Neural progenitor cell (in vitro differentiated cells): Measurements from ENCODE around the gene POLR2C. TPM values are rescaled to one million over a fixed set of nuclear protein-coding genes. Genes with fewer than 3 reads are reported as not detected.

Experiments
- DNase-seq: peaks from one replicate; pipeline ENCODE4 v3.0.0-alpha.2; 2016; ENCODE audit warnings: low spot score
- H2AFZ ChIP-seq: fragments of 200-600 bp; sonication (generic); replicated peaks from 2 replicates; pipeline ENCODE4 v1.6.1; 2016; ENCODE audit warnings: antibody characterized with exemption
- H3F3A ChIP-seq: fragments of 200-600 bp; sonication (generic); 2 replicates; pipeline ENCODE4 v1.6.1; 2016; ENCODE audit warnings: antibody characterized with exemption, low read depth
- H3K27ac ChIP-seq: fragments of 200-600 bp; sonication (generic); 2 replicates; pipeline ENCODE4 v1.5.1; 2016; ENCODE audit warnings: mild to moderate bottlenecking
- H3K27me3 ChIP-seq: fragments of 200-600 bp; sonication (generic); 2 replicates; pipeline ENCODE4 v1.6.1; 2016; ENCODE audit warnings: mild to moderate bottlenecking, moderate library complexity
- H3K36me3 ChIP-seq: fragments of 200-600 bp; sonication (generic); 2 replicates; pipeline ENCODE4 v1.5.1; 2016
- H3K4me1 ChIP-seq: fragments of 200-600 bp; sonication (generic); 2 replicates; pipeline ENCODE4 v1.6.1; 2016; ENCODE audit warnings: mixed run types
- H3K4me2 ChIP-seq: fragments of 200-600 bp; sonication (generic); 2 replicates; pipeline ENCODE4 v1.6.1; 2016
- H3K4me3 ChIP-seq: fragments of 200-600 bp; sonication (generic); 2 replicates; pipeline ENCODE4 v1.5.1; 2016
- H3K79me2 ChIP-seq: fragments of 200-600 bp; sonication (generic); 2 replicates; pipeline ENCODE4 v1.6.1; 2016; ENCODE audit warnings: low read depth
- H3K9ac ChIP-seq: fragments of 200-600 bp; sonication (generic); 2 replicates; pipeline ENCODE4 v1.6.1; 2016
- H3K9me3 ChIP-seq: fragments of 200-600 bp; sonication (generic); 2 replicates; pipeline ENCODE4 v1.5.1; 2016; ENCODE audit warnings: low read depth
- H4K20me1 ChIP-seq: fragments of 200-600 bp; sonication (generic); 2 replicates; pipeline ENCODE4 v1.6.1; 2016; ENCODE audit warnings: low read depth
- H3K27ac Mint-ChIP-seq: 3 replicates; pipeline ENCODE4 v1.8.0; 2021; ENCODE audit warnings: mixed read lengths
- H3K27me3 Mint-ChIP-seq: 2 replicates; pipeline ENCODE4 v1.8.0; 2022; ENCODE audit warnings: low read depth, mild to moderate bottlenecking, inconsistent platforms, moderate library complexity, mixed read lengths; ENCODE audit not compliant: insufficient read depth
- H3K36me3 Mint-ChIP-seq: 3 replicates; pipeline ENCODE4 v1.8.0; 2021; ENCODE audit warnings: mixed read lengths
- H3K4me1 Mint-ChIP-seq: 3 replicates; pipeline ENCODE4 v1.8.0; 2021; ENCODE audit warnings: mixed read lengths
- H3K4me3 Mint-ChIP-seq: 3 replicates; pipeline ENCODE4 v1.8.0; 2021; ENCODE audit warnings: mild to moderate bottlenecking, moderate library complexity, mixed read lengths
- H3K9me3 Mint-ChIP-seq: 3 replicates; pipeline ENCODE4 v1.8.0; 2020; ENCODE audit warnings: mixed read lengths
- CTCF ChIP-seq: fragments of 200-600 bp; sonication (generic); IDR thresholded peaks from 2 replicates; pipeline ENCODE4 v1.5.1; 2017; ENCODE audit warnings: antibody characterized with exemption, mild to moderate bottlenecking
- EZH2 ChIP-seq: fragments of 200-600 bp; sonication (generic); IDR thresholded peaks from 2 replicates; pipeline ENCODE4 v1.6.1; 2017; ENCODE audit warnings: antibody characterized with exemption, mild to moderate bottlenecking, moderate library complexity
- EZH2phosphoT487 ChIP-seq: fragments of 200-600 bp; sonication (generic); IDR thresholded peaks from 2 replicates; pipeline ENCODE4 v1.6.1; 2017; ENCODE audit warnings: antibody characterized with exemption
- total RNA-seq: library from RNA; depleted of rRNA; stranded (reverse); fragments of >200 nt; gene quantifications from 2 replicates; pipeline ENCODE4 v1.2.3, GENCODE V29; 2015; ENCODE audit warnings: low replicate concordance

Gene POLR2C
- total RNA-seq, 1 donor from 2014 or later: 58.4 TPM

GRCh38 chr16:57479976-57480753, 17.7 kb downstream of the POLR2C start:
- Histone ChIP-seq H3F3A (peaks cover 13% of the 10 kb centered on the region), H3K79me2 (no peaks in the 10 kb centered on the region), H3K4me1 (peaks cover 44% of the 10 kb centered on the region), H3K9ac (no peak overlapping the region), H3K36me3 (no peaks in the 10 kb centered on the region), H3K4me2 (peak overlapping the region; percentile 73), H3K27me3 (peaks cover 13% of the 10 kb centered on the region), H4K20me1 (peaks cover 7% of the 10 kb centered on the region), H2AFZ (peak overlapping the region; percentile 12), H3K4me3 (peak overlapping the region; percentile 41), H3K27ac (no peak overlapping the region), H3K9me3 (no peaks in the 10 kb centered on the region)
- no peak for TF ChIP-seq EZH2
- no peak for TF ChIP-seq EZH2phosphoT487
- TF ChIP-seq CTCF: no peak
- no peaks in the 10 kb centered on the region for H3K9me3 Mint-ChIP-seq
- no peak overlapping the region for H3K27ac Mint-ChIP-seq
- H3K36me3 Mint-ChIP-seq: no peaks in the 10 kb centered on the region
- H3K27me3 Mint-ChIP-seq: peaks cover 7% of the 10 kb centered on the region
- H3K4me1 Mint-ChIP-seq: peaks cover 43% of the 10 kb centered on the region
- no peak for DNase-seq
- peak overlapping the region; percentile 94 for H3K4me3 Mint-ChIP-seq

- Mint-ChIP-seq H3K4me3 (no peak overlapping the region), H3K36me3 (no peaks in the 10 kb centered on the region)
Observed at GRCh38 chr16:57480754-57481230, 18.3 kb downstream of the POLR2C start.

GRCh38 chr16:57481421-57481820, 18.9 kb downstream of the POLR2C start:
- no peaks in the 10 kb centered on the region for H3K79me2 ChIP-seq
- Mint-ChIP-seq H3K4me1 (peaks cover 46% of the 10 kb centered on the region), H3K4me3 (peak overlapping the region; percentile 60), H3K27me3 (peaks cover 7% of the 10 kb centered on the region), H3K36me3 (no peaks in the 10 kb centered on the region), H3K9me3 (no peaks in the 10 kb centered on the region), H3K27ac (no peak overlapping the region)
- no peak overlapping the region for H2AFZ ChIP-seq
- no peak for TF ChIP-seq EZH2phosphoT487
- TF ChIP-seq CTCF: no peak
- no peak for TF ChIP-seq EZH2
- peaks cover 3% of the 10 kb centered on the region for H4K20me1 ChIP-seq
- H3K4me1 ChIP-seq: peaks cover 39% of the 10 kb centered on the region
- H3K36me3 ChIP-seq: no peaks in the 10 kb centered on the region
- H3K27ac ChIP-seq: no peak overlapping the region
- H3K4me2 ChIP-seq: no peak overlapping the region
- H3K4me3 ChIP-seq: no peak overlapping the region
- H3K9me3 ChIP-seq: no peaks in the 10 kb centered on the region
- H3F3A ChIP-seq: peaks cover 8% of the 10 kb centered on the region
- no peak overlapping the region for H3K9ac ChIP-seq
- no peak for DNase-seq
- H3K27me3 ChIP-seq: peaks cover 22% of the 10 kb centered on the region

More at GRCh38 chr16:57480754-57481230, 18.3 kb downstream of the POLR2C start:
- Histone ChIP-seq H3K4me1 (peaks cover 44% of the 10 kb centered on the region), H2AFZ (no peak overlapping the region), H3K4me2 (no peak overlapping the region), H3F3A (peaks cover 13% of the 10 kb centered on the region), H3K27ac (no peak overlapping the region), H3K36me3 (no peaks in the 10 kb centered on the region), H3K79me2 (no peaks in the 10 kb centered on the region), H3K9me3 (no peaks in the 10 kb centered on the region), H3K27me3 (peaks cover 20% of the 10 kb centered on the region), H4K20me1 (peaks cover 7% of the 10 kb centered on the region), H3K9ac (no peak overlapping the region), H3K4me3 (no peak overlapping the region)
- Mint-ChIP-seq H3K9me3 (no peaks in the 10 kb centered on the region), H3K27me3 (peaks cover 7% of the 10 kb centered on the region), H3K27ac (no peak overlapping the region), H3K4me1 (peaks cover 47% of the 10 kb centered on the region)
- DNase-seq: no peak
- TF ChIP-seq EZH2: no peak
- TF ChIP-seq CTCF: no peak
- TF ChIP-seq EZH2phosphoT487: no peak
